Dermis blood vessel endothelial cell (primary cell): ENCODE measurements around the gene SLC30A4. TPM values are rescaled to one million over a fixed set of nuclear protein-coding genes. Genes with fewer than 3 reads are reported as not detected.
A peak's percentile ranks its signal among the peaks of the same experiment; 100 is the strongest.

Experiments
- DNase-seq: peaks from one replicate; pipeline ENCODE4 v3.0.0; 2010
- total RNA-seq: library from RNA; depleted of rRNA; stranded (reverse); fragments of >200 nt; gene quantifications from 2 replicates; pipeline ENCODE4 v1.2.3, GENCODE V29; 2014

The SLC30A4 gene
- total RNA-seq, 1 donor from 2014 or later: 7.1 TPM

DNA sequence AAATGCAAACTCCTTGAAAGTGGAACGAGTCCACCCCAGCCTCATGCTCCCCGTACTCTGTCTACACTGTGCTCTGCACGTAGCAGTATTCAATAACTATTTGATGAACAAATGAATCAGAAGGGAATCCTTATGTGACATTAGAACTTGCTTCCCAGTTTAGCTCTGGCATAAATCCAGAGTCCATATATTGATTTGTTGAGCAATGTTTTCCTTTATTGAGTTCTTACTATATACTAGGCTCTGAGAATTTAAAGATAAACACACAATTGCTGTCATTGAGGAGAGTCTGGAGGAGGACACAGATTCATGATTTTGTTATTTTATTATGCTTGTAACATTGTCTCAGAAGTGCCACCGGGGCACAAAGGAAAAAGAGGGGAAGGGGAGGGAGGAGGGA lies 73.2 kb downstream of the SLC30A4 start:
- DNase-seq: no peak

DNA sequence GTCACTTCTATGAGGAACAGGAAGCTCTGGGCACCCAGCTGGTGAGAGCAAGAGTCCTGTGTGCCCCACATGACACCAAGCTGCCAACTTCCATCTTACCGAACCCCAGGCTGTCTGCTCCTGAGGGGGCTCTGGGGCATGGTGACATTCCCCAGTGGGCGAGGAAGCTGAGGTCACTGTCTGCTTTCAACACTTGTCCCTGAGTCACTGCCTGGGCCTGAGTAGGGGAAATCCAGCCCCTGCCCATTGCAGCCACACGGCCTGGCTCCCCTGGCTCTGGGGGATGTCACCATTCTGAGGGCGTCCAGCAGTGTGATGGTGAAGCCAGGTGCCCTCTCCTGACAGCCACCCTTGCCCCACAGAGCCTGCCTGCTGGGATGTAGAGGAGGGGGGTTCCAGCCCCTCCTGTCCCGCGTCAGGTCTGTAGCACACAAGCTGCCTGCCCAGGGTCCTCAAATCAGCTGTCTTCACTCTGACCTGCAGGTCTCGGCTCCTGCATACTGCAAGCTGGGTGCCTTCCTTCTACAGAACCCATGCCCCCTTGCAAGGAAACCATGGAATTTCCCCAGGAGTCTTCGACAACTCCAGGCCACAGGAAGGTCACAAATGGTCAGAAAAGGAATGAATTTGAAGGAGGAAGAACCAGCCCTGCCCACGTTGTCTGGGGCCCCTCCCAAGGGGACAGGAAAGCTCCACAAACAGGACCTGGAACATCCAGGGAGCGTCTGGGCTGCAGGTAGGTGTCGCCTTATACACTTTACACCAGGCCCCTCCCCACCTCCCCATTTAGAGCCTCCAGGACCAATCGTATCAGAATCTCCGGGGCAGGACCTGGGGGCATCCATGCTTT lies 74.3 kb downstream of the SLC30A4 start:
- DNase-seq: no peak

DNA sequence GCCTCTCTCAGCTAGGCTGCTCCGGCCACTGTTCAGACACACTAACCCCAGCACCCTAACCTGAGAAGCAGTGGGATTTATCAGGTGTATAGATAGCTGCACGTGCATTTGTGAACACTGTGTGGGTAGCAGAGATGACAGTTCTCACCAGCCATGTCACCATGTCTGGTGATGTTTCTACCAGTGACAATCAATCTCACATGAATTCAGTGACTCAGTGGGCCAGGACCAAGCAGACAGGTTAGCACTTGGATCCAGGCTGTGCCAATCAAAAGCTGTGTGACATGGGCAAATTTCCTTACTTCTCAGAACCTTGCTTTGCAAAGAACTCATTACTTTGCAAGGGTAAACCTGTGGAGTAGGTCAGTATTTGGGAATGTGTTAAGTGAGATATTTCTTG lies 78.9 kb downstream of the SLC30A4 start:
- no peak for DNase-seq

DNA sequence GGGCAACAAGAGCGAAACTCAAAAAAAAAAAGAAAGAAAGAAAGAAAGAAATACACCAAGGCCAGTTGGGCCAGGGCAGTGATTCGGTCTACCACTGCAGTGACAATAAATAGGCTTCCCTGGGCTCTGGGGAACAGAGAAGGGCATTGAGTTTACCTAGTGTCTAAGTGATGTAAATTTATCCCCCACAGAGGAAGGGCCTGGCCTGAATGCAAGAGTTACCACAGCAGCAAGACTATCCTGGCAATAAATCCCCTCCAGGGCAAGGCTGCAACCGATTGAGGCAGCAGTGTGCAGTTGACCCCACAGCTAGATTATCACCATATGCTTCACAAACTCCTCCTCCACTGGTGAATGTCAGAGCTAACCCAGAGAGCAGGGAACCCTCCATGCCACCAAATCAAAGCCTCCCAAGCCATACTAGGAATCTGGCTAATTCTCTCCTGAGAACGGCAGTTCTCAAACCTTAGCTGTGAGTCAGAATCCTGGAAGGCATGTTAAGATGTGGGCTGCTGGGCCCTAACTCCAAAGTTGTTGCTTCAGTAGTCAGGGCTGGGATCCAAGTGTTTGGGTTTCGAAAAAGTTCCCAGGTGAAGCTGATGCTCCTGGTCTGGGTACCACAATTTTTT lies 79.9 kb downstream of the SLC30A4 start:
- no peak for DNase-seq

DNA sequence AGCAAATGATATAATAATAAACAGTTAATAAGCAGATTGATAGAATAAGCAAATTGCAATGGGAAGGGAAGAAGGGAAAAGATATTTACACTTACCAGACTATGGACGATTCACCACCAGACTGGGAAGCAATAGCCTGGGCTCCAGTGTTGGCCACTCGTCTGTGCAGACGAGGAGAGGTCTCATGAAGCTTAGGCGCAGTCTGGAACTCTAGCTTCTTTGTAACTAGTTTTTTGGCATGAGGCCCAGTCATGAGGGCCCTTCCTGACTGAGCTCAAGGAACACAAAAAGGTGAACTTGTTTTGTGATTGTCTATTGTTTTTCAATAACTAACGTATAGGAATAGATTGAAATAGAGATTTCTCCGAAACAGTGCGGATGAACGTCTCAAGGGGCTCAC lies 80.9 kb downstream of the SLC30A4 start:
- DNase-seq: peak; percentile 80

DNA sequence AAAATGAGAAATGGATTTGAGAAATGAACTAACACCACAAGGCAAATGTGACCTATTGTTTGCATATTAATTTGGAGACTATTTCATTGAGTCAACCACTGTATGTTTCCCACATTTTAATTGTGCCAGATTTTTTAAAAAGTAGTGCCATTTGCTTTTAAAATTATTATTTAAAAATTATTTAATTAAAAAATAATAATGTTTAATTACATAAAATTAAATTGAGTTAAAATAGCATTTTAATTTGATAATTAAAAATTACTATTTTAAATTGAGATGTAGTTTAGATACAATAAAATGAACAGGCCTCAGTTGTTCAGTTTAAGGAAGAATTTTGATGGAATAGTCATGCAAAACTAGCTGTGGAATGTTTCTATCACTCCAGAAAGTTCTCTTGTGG lies 81.5 kb downstream of the SLC30A4 start:
- DNase-seq: no peak

DNA sequence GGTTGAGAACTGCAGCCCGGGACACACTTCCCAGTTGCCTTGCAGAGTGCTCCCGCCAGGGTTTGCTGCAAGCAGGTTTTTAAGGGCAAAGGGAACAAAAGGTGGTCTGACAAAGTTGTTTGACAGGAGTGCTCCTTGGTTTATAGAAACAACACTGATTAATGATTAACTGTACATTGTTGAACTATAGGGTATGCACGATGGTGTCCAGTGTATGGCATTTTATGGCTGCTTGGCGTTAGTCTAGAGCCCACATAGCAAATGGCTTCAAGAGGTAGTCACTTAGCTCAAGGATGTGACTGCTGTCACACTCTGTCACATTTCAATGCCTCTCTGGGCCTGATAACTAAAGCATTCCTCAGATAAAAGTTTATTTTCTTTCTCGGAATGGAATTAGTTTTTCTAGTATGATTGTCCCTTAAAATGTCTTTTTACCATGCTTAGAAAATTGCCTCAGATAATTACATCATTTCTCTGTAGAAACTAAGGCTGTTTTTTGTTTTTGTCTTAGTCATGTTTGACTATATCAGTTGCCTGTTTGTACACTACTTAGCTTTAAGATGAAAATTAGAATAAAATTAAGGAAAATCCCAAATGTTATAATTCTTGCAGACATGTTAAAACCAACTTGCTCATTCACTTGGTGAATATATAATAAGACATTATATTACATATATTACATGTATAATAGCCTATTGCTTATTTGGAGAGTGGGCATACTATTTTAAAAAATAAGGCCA lies 82.9 kb downstream of the SLC30A4 start:
- DNase-seq: no peak

DNA sequence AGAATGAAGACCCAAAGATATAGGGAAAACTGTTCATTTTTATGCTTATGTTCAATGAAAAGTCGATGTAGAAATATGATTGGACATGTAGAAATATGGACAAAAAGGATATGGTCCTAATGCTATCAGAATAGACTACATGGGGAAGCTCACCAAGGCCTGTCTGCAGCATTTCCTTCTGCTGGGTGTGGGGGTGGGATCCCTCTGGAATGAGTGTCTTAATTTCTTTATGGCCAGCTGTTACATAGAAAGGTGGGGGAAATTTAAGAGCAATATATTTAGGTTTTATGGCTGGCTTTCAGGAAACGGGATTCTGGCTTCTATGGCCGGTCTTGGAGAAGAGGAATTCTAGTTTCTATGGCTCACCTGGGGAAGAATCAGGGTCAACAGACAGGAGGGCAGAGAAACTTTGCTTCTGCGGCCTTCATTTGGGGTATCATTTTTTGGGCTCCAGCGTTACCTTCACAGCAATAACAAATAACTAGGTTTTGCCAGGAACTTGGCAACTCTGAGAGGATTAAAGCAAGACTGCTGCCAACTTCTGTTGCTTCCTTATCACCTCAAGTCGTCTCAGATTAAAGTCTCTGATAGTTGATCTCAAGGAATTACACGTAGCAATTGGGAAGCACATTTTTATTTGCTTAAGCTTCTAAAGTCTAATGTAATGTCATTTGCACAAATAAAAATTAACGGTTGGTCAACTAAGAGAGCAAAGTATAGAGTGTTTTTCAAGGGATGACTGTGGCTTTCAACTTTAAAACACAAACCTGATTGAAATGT lies 87.2 kb downstream of the SLC30A4 start:
- DNase-seq: no peak

DNA sequence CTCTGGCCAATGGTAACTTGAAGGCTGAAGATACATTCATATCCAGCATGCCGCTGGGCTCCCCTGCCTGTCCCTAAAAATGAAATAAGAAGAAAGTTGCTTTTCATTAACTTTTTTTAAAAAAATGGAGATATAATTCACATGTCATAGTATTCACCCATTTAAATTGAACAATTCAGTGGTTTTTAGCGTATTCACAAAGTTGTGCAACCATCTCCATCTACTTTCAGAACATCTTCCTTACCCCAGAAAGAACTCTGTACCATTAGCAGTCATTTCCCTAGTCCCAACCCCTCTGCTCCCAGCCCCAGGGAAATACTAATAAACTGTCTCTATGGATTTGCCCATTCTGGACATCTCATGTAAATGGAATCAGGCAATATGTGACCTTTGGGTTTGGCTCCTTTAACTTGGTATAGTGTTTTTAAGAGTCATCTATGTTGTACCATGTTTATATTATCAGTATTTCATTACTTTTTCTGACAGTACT lies 88.4 kb downstream of the SLC30A4 start:
- DNase-seq: no peak

DNA sequence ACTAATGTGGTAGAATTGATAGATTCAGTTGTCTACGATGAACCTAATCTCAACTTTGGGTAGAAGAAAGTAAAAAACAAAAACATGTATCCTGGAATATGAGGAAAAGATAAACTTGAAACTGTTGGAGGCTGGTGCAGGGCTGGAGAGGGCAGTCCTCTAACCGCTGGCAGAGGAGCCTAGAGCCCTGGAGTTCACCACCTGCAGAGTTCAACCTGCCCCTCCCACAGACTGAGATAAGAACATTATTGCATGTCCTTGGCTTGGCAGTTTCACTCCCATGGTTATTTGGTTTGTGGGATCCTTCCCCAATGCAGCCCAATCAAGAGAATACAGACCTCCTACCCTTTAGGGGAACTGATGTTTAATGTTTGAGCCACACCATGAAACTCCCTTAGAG lies 91.0 kb downstream of the SLC30A4 start:
- DNase-seq: no peak

DNA sequence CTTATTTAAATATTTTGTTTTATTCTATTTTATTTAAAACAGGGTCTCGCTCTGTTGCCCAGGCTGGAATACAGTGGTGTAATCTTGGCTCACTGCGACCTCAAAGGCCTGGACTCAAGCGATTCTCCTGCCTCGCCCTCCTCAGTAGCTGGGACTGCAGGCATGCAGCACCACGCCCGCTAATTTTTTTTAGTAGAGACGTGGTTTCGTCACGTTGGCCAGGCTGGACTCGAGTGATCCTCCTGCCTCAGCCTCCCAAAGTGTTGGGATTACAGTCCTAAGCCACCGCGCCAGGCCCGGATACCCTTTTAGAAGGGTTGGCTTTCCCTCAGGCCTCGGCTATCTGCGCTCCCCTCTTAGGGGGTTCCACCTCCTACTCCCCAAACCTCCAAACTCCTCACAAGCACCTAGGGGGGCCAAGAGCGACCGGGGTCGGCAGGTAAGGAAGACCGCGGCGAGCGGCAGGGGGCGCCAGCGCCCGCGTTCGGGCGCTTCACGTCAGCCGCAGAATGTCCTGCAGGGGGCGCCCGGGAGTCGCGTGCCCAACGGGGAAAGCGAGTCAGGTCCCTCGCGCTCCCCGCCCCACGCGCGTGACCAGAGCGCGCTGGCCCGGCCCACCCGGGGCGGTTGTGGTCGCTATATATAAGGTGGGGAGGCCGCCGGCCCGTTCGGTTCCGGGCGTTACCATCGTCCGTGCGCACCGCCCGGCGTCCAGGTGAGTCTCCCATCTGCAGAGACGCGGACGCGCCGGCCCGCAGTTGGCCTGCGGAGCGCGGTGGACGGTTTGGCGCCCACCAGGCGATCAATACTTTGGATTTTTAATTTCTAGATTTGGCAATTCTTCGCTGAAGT lies 92.4 kb downstream of the SLC30A4 start:
- peak; percentile 74 for DNase-seq

Other genes with a start within 250 kb of the SLC30A4 start
- 0.23 and 0.34 TPM in 2 replicates for gene GATM, start 144.2 kb downstream of the SLC30A4 start, total RNA-seq
- 63.8 and 79.3 TPM in 2 replicates for gene BLOC1S6, start 64.6 kb upstream of the SLC30A4 start, total RNA-seq
- gene SQOR, start 112.3 kb upstream of the SLC30A4 start, total RNA-seq: 128 and 161 TPM in 2 replicates